ACHN (cell line): ENCODE measurements around the gene SEPTIN1.

Experiments
- DNase-seq: peaks from one replicate; pipeline ENCODE4 v3.0.0-alpha.2; 2015
- in situ Hi-C: cut with HindIII; loops from 2 replicates; pipeline ENCODE4 v1.10.0; 2017; ENCODE audit warnings: low sequenced_read_pairs, low pct_ligation_motif_present, low pct_unique_long_range_greater_than_20kb

The SEPTIN1 gene, protein sequence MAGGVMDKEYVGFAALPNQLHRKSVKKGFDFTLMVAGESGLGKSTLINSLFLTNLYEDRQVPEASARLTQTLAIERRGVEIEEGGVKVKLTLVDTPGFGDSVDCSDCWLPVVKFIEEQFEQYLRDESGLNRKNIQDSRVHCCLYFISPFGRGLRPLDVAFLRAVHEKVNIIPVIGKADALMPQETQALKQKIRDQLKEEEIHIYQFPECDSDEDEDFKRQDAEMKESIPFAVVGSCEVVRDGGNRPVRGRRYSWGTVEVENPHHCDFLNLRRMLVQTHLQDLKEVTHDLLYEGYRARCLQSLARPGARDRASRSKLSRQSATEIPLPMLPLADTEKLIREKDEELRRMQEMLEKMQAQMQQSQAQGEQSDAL

DNA sequence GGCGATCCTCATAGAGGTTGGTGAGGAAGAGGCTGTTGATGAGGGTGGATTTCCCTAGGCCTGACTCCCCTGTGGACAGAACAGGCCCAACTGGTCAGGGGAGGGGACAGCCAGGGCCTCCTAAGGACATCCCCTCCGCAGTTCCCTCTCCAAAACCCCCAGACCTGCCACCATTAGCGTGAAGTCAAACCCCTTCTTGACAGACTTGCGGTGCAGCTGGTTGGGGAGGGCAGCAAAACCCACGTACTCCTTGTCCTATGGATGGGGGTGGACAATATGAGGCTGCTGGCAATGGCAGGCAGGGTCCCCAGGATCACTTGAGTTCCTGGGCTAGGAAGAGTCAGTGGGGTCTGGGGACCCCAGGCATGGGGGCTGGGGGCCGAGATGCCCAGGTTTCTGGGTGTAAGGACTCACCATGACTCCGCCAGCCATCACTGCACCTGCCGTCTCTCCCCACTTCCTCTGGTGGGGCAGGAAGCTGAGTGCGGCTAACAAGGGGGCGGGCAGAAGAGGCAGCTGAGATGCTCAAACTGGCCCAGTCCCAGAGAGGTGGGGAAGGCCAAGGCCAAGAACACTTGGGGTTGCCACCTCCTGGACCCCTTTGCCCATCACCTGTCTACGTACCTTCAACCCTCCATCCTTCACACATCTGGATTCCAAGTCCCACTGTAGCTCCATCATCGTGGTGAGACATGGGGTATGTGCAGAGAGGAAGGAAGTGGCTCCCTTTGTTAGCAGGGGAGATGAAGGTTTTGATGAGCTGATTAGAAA is at the start of gene SEPTIN1:
Gene SEPTIN1, minus strand, starts transcription at position 451 of the 771 bp plus-strand sequence. Its CDS starts 19 bp downstream, at position 432.
- no peak for DNase-seq
- in situ Hi-C loops, result no loop called here

DNA sequence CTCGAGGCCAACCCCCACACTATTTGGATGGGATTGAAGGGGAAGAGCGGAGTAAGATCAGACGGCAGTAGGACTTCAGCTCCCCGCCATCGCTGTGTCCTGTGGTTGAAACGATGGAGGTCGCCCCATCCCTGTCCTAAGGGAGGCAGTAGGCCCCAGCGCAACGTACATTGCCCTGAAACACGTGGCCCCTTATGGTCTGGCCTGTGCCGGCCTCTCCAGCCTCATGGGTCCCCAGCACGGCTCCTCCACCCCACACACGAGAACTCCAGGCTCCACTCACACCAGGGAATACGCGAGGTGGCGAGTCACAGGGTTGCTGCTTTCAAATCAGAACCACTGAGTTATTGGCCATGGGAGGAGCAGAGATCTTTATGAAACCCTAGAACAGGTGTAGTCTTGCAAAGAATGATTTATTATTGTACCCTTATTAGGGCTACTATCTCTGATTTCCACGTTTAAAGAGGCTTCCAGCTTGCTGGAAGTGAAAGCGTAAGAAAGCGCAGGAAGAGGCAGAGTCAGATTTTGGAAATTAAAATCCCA is 48.1 kb upstream of the SEPTIN1 start:
- in situ Hi-C loops, result no loop called here
- DNase-seq, result no peak

DNA sequence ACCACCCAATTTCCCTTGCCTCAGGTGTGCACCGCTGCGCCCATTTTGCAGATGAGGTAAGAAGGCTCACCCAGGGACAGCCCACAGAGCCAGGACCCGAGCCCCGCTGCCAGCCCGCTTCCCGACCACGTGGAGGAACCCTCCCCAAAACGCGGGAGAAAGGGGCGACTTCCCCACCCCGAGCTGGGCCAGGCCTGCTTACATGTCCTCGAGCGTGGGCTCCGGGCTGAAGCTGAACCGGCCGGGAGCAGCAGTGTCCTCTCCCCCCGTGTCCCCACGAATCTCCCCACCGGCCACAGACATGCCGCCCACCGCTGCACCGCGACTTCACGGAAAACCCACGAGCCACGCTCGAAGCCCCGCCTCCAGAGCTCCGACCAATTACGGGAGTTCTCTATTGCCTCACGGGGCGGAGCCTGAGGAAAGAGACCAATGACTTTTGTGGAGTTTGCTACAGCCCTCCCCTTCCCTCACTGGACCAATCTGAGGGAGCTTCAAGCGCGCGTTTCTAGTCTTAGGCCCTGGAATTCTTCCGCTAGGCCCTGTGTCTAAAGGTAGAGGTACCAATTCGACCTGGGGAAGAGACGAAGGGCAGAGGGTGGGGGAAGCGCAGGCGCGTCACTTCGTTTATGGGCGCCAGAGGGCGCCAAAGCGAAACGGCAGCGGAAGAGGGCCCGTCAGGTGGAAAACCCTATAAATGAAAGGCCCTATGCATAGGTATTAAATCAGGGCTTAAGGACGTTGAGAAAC is 47.5 kb upstream of the SEPTIN1 start, which contains the start of gene DCTPP1:
Gene DCTPP1, minus strand, starts transcription at position 353 of the 750 bp plus-strand sequence. Its CDS starts 50 bp downstream, at position 303.
- in situ Hi-C loops, result no loop called here
- peak; percentile 100 for DNase-seq

DNA sequence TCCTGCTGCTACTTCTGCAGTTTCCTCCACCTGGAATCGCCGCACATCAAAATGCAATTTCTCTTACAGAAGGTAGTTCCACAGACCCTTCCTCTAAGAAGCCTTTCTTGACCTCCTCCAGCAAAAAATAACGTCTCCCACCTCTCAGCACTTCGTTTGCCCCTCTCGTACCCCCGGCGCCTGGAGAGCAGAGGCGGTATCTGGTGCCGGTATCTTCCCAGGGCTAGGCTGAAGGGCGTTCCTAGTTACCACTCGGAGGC is 47.0 kb upstream of the SEPTIN1 start:
- in situ Hi-C loops, result no loop called here
- DNase-seq, result no peak

DNA sequence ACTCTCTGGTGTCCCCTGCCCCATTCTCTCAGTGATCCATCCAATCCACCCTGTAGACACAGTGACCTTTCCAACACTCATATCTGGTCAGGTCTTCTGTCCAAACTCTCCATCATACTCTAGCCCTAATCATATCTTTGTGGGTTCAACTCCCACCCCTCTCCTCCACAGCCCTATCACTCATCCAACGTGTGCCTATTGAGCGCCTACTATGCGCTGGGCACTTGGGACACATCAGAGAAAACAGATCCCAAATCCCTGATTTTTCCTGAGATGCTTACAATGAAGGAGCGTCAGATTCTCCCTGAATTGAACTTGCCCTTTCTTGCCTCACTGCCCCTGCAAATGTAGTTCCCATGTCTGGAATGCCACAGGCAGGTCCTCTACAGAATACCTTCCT is 45.7 kb upstream of the SEPTIN1 start:
- DNase-seq, result no peak
- in situ Hi-C loops, result no loop called here

DNA sequence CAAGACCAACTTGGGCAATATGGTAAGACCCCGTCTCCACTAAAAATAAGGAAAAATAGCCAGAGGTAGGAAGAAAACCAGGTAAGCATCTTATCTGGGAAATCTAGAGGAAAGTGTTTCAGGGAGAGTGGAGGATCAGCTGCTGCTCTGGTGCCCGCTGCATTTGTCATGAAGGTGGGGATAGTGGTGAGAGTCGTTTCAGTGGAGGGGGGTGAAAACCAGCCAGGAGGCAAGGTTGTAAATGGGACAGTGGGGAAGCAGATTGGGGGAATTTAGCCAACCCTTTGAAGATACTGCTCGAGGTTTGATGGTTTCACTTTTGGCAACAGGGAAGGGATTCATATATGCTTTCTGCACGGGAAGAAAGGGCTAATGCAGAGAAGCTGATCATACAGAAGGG is 38.6 kb upstream of the SEPTIN1 start:
- no peak for DNase-seq
- in situ Hi-C loops, result no loop called here

DNA sequence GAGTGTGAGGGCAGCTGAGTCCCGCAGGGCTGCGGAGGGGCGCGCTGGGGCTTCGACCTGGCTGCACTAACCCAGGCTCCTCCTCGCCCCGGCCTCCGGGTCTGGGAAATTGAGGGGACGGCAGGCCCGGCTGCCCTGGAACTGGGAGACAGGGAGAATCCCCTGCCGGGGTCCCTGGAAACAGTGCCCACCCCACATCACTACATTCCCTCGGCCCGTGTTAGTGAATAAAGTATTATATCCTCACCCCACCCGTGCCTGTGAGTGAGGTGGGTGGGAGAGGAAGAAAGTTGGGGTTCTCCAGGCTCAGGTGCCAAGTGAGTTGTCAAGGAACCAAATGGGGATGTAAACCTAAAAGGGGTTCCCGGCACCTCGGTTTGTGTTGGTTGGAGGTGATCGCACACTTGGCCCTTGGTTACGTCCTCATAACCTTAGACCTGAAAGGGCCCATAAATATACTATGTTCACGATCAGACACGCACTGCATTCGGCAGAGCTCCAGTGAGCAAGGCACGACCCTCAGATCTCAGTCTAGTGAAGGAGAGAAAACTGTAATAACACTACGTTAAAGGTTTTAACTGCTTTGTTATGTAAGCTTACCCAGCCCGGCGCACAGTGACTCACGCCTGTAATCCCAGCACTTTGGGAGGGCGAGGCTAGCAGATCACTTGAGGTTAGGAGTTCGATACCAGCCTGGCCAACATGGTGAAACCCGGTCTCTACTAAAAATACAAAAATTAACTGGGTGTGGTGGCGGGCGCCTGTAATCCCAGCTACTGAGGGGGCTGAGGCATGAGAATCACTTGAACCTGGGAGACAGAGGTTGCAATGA is 36.2 kb upstream of the SEPTIN1 start:
- in situ Hi-C loops, result no loop called here

DNA sequence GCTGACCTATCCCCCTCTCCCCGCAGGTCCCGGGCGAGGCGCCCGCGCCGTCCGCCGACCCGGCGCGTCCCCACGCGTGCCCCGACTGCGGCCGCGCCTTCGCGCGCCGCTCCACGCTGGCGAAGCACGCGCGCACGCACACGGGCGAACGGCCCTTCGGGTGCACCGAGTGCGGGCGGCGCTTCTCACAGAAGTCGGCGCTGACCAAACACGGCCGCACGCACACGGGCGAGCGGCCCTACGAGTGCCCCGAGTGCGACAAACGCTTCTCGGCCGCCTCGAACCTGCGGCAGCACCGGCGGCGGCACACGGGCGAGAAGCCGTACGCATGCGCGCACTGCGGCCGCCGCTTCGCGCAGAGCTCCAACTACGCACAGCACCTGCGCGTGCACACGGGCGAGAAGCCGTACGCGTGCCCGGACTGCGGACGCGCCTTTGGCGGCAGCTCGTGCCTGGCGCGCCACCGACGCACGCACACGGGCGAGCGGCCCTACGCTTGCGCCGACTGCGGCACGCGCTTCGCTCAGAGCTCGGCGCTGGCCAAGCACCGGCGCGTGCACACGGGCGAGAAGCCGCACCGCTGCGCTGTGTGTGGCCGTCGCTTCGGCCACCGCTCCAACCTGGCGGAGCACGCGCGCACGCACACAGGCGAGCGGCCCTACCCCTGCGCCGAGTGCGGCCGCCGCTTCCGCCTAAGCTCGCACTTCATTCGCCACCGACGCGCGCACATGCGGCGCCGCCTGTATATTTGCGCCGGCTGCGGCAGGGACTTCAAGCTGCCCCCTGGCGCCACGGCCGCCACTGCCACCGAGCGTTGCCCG is 35.4 kb upstream of the SEPTIN1 start:
- in situ Hi-C loops, result no loop called here
- DNase-seq, result peak; percentile 97

More for the DNA sequence above, 36.2 kb upstream of the SEPTIN1 start:
- DNase-seq, result no peak

DNA sequence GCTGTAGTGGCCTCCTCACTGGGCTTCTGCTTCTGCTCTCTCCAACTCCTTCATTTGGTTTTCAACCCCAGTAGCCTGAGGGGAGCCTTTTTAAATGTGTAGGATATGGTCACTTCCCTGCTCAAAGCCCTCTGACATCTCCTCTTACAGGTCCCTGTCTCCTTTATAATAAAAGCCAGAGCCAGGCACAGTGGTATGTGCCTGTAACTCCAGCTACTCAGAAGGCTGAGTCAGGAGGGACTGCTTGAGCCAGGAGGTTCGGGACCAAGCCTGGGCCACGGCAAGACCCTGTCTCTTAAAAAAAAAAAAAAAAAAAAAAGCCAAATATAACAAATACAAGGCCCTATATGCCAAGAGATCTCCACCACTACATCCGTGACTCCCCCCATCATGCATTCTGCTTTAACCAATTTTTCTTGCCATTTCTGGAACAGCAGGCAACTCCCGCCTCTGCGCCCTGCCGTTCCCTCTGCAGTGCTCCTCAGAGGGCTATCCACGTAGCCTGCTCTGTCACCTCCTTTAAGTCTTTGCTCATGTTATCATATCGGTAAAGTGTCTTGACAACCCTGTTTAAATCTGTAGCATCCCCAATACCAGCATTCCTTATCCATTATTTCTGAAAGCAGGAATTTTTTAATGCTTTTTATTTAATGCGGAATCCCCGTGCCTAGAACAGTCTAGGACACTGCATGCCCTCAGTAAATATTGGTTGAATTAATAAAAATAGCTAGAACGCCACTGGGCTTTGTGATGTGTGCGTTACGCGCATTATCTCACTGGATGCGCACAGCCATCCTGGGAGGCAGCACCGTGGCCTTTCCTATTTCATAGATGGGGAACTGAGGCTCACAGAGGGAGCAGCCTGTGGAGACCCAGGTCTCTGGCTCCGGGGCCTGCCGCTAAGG is 34.5 kb upstream of the SEPTIN1 start:
- no peak for DNase-seq

DNA sequence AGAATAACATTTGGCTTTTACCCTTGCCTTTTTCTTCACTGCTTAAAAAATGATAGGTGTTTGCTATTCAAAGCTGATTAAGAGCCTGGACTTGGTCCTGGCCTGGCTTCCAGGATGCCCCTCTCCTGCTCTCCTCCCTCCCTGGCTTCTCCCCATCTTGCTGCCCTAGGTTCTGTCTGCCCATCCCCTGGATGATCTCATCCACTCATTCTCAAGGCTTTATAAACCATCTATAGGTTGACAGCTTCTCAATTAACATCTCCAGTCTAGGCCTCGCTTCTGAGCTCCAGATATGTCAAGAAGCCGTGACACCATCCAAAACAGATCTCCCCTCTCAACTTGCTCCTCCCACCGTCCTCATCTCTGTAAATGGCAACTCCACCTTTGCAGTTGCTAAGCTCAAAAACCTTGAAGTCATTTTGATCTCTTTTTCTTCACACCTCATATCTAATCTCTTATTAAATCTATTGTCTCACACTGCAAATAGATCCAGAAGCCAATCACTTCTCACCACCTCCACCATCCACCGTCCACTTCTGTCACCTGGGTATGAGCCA is 33.8 kb upstream of the SEPTIN1 start:
- in situ Hi-C loops, result no loop called here
- no peak for DNase-seq

More for the DNA sequence above, 34.5 kb upstream of the SEPTIN1 start:
- in situ Hi-C loops, result no loop called here

DNA sequence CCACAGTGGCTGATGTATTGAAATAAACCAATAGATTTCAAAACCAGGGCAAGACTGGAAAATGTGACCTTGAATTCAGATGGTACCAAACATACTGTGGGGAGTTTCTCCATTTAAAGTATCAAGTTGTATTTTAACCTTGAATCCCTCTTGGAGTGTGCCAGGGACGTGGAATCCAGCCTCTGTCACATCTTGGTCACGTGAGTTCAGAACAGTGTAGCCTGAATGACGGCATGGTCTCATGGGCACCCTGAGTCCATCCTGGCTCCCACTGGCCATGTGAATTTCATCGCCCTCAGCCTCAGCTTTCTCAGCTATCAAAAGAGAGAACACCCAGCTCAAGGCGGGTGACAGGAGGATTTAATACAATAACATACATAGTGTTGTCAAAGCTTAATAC is 31.8 kb upstream of the SEPTIN1 start:
- no peak for DNase-seq
- in situ Hi-C loops, result no loop called here

DNA sequence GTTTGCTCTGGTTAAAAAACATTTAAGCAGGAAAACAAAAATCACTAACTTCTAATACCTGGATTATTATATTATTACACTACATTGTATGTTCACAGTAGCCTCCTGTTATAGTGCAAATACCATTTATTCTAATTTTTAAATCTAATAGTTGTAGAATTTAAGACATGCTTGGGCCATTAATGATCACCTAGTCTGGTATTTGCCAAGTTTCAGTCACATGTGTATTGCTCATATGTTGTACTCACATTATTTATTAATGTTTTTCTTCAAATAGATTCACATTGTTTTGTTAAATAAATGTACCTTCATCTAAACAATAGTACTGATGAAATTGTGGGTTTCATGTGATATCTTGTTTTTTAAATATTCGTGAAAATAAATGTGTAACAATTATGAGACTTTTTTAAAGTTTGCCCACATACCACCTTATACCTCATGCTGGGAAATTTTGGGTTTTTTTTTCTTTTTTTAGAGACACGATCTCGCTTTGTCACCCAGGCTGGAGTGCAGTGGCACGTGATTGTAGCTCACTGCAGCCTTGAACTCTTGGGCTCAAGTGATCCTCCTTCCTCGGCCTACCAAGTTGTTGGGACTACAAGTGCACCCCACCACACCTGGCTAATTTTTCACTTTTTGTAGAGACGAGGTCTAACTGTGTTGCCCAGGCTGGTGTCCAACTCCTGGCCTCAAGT is 30.9 kb upstream of the SEPTIN1 start:
- in situ Hi-C loops, result no loop called here
- peak; percentile 56 for DNase-seq

DNA sequence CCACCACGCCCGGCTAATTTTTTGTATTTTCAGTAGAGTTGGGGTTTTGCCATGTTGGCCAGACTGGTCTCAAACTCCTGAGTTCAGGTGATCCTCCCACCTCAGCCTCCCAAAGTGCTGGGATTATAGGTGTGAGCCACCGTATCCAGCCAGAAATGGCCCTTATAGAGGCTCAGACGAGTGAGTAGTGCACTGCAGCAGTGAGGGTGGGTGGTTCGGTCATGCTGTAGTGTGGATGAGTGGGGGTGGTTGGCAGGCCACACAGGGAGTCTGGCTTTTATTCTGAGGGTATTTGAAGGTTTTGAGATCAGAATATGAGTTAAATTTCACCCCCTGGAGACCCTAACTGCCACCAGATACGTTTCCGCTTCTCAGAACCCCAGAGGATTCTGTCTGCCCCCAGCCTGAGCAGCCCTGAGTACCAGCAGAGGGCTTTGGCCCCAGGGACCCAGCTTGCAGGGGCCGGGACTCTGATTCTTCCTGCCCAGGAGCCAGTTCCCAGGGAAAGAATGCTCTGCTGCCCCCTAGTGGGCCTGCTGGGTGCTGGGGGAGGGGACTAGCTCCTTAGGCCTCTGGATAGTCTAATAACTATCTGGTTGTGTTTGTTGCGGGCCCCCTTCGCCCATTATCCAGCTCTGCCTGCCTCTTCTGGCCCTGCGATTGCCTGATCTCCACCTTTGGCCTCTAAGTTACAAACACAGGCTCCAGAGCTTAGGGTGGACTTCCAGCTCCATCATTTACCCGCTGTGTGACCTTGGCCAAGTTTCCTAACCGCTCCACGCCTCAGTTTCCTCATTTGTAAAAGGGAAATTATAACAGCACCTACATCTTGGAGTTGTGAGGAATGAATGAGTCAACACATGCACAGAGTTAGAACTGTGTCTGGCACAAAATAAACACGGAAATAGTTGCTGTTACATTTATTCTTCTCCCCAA is 27.0 kb upstream of the SEPTIN1 start:
- DNase-seq, result peak; percentile 94
- in situ Hi-C loops, result no loop called here

DNA sequence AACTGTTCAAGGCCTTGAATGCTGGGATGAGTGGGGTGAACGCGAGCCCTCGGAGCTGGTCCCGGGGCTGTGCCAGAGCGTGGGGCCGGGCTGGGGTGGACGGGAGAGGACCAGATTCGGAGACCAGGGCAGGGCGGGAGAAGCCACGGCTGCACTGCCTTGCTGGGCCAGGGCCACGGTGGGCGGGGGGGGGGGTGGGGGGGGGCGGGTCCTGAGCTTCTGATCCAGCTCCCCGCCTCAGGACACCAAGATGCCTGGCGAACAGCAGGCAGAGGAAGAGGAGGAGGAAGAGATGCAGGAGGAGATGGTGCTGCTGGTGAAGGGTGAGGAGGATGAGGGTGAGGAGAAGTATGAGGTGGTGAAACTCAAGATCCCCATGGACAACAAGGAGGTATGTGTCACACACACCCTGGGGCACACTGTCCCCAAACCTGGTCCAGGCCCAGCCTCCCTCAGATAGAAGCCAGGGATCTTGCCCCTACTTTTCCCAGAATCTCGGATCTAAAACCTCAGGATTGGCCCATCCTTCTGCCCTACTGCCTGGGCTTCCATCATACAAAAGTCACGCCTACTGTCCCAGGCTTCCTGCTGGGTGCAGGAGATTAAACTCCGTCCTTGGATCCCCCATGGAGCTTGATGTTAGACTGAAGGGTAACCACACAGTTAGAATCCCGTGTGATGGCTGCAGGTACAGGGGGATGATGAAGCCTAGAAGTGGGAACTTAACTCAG is 25.6 kb upstream of the SEPTIN1 start:
- in situ Hi-C loops, result no loop called here
- DNase-seq, result no peak
